Upper lobe of left lung (tissue), 6 donors: ENCODE data around the gene PPP4R3A. TPM values are rescaled to one million over a fixed set of nuclear protein-coding genes. Genes with fewer than 3 reads are reported as not detected.
A peak's percentile ranks its signal among the peaks of the same experiment; 100 is the strongest.
"Not testable (repeated sequence)": the region's sequence is repeated elsewhere in the genome, so short reads cannot be mapped to it uniquely, and the experiment has no call there.

Experiments used
- ATAC-seq, 2 donors: fragments of 200-7000 bp; cut with Tn5 transposase; one replicate each; pipeline ENCODE4 v1.9.1; 2022; ENCODE audit warnings: mild to moderate bottlenecking in 2 of 2, moderate library complexity in 2 of 2; ENCODE audit not compliant: low FRiP score in 2 of 2
- DNase-seq, 2 donors: peaks; one replicate each; pipeline ENCODE4 v3.0.0-alpha.2; 2019 to 2020
- H3K27ac ChIP-seq, 4 donors: fragments of 200-600 bp; sonication (generic); one replicate each; pipeline ENCODE4 v1.5.1; 2016 to 2019
- H3K27me3 ChIP-seq, 4 donors: fragments of 200-600 bp; sonication (generic); one replicate each; pipeline ENCODE4 v1.5.1; 2017 to 2019
- H3K36me3 ChIP-seq, 4 donors: fragments of 200-600 bp; sonication (generic); one replicate each; pipeline ENCODE4 v1.5.1; 2016 to 2019
- H3K4me1 ChIP-seq, 4 donors: fragments of 200-600 bp; sonication (generic); one replicate each; pipeline ENCODE4 v1.5.1; 2018 to 2019
- H3K4me3 ChIP-seq, 4 donors: fragments of 200-600 bp; sonication (generic); one replicate each; pipeline ENCODE4 v1.5.1; 2017 to 2019; ENCODE audit warnings: mild to moderate bottlenecking in 2 of 4, moderate library complexity in 1 of 4
- H3K9me3 ChIP-seq, 4 donors: fragments of 200-600 bp; sonication (generic); one replicate each; pipeline ENCODE4 v1.5.1; 2018 to 2019
- EP300 ChIP-seq, 4 donors: sonication (generic); formaldehyde crosslinking; IDR thresholded peaks; one replicate each; pipeline ENCODE4 v1.5.1; 2017; ENCODE audit warnings: antibody characterized with exemption in 4 of 4, control low read depth in 2 of 4
- POLR2A ChIP-seq, 4 donors: fragments of 450-650 bp; IDR thresholded peaks; one replicate each; pipeline ENCODE4 v1.5.1; 2016 to 2017; ENCODE audit warnings: antibody characterized with exemption in 4 of 4, mild to moderate bottlenecking in 2 of 4
- POLR2AphosphoS5 ChIP-seq, 2 donors: sonication (generic); formaldehyde crosslinking; IDR thresholded peaks; one replicate each; pipeline ENCODE4 v1.5.1; 2017; ENCODE audit warnings: antibody characterized with exemption in 2 of 2
- WGBS, 2 donors: methylation state at CpG; one replicate each; pipeline ENCODE4 v1.1.5; 2017 to 2018; 5-methylcytosine and 5-hydroxymethylcytosine counted together
- total RNA-seq, 6 donors: library from RNA; depleted of rRNA in 4 of 6; stranded (reverse); fragments of >200 nt in 4 of 6; gene quantifications; one replicate each; pipeline versions ENCODE4 v1.1.0 to v1.2.1, GENCODE V29; 2016 to 2021
- TF ChIP-seq, protein P1 (sequence below), 6 experiments: fragments of 450-650 bp in 4 of 6; fragments of 200-600 bp in 2 of 6; sonication (generic) in 2 of 6; IDR thresholded peaks; one replicate each; pipeline ENCODE4 v1.5.1; 2016 to 2019; ENCODE audit warnings: antibody characterized with exemption in 6 of 6
- donor health status: DM: no; HTN: no; CAD: no; lungs with moderate emphysema.
- donor health status: DM: no; HTN: yes; CAD: no; lungs with severe emphysema.

PPP4R3A gene
- total RNA-seq, 6 donors from 2014 or later, result 67.9 to 111 (median 77.0) TPM

DNA sequence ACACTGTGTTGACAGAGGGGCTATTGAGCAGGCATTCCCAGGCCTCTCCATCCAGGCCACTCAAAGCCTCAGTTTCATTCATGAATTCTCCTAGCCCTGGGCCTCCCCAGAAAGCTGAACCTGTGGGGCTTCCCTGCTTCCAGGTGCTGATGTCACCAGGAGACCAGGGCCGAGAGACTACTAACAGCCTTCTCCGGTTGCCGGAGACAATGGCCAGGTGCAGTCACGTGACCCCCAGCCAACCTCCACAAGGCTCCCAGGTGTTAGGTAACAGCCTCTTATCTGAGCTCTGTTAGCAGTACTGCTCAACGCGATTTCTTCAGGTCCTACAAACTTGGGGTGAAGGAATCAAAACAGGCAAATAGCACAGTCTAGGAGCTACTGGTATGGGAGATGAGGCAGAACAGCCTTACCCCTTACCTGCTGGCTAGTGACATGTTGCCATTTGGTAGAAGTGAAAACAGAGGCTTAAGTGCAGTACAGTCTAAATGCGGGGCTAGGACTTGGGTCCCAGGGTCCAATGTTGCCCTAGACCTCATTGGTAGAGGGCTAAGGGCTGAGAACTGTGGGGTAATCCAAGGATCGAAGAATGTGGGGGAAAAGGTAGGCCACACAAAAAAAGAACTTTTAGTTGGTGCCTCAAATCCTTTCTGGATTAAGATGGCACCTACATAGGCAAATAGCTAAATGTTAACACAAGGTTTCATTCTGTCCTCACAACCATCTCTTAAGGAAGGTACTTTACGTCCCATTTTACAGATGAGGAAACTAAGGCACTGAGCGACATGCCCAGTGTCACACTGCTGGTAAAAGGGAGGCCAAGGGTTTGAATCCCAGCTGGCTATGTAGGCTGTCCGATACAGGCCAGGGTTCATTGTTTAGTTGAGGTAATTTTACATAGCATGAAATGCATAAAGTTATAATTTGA lies 96.3 kb downstream of the PPP4R3A start:
- no peaks in the 10 kb centered on the region for H3K27me3 ChIP-seq
- H3K36me3 ChIP-seq, result no peaks in the 10 kb centered on the region
- 67 to 74% methylated on average over 9 to 11 of the region's 11 CpGs for WGBS, 2 donors
- H3K27ac ChIP-seq, result peak overlapping the region; percentile 14 to 91 (median 63)
- ATAC-seq (peak in 1 of 2 donors; percentile 75), DNase-seq (peak in 1 of 2 donors; percentile 93)
- H3K4me3 ChIP-seq, result no peak overlapping the region
- no peaks in the 10 kb centered on the region for H3K9me3 ChIP-seq
- peaks cover 37 to 67% (median 43%) of the 10 kb centered on the region in 4 donors for H3K4me1 ChIP-seq
- TF ChIP-seq POLR2AphosphoS5 (IDR thresholded peaks at IDR 0.05), result peak in 1 of 2 donors; percentile 20
- TF ChIP-seq EP300 (IDR thresholded peaks at IDR 0.05), result no peak
- peak in 1 of 4 donors; percentile 31 for TF ChIP-seq POLR2A (IDR thresholded peaks at IDR 0.05)

- Histone ChIP-seq H3K36me3 (no peaks in the 10 kb centered on the region), H3K4me3 (no peak overlapping the region), H3K4me1 (peaks cover 29 to 59% (median 35%) of the 10 kb centered on the region in 4 donors), H3K9me3 (no peaks in the 10 kb centered on the region), H3K27me3 (no peaks in the 10 kb centered on the region), H3K27ac (peak overlapping the region; percentile 14 to 91 (median 63))
- WGBS, 2 donors, result 73 to 79% methylated on average over 5 of the region's 5 CpGs
- DNase-seq (no peak), ATAC-seq (no peak)
- TF ChIP-seq POLR2A (IDR thresholded peaks at IDR 0.05), result no peak
- TF ChIP-seq, protein P1, sequence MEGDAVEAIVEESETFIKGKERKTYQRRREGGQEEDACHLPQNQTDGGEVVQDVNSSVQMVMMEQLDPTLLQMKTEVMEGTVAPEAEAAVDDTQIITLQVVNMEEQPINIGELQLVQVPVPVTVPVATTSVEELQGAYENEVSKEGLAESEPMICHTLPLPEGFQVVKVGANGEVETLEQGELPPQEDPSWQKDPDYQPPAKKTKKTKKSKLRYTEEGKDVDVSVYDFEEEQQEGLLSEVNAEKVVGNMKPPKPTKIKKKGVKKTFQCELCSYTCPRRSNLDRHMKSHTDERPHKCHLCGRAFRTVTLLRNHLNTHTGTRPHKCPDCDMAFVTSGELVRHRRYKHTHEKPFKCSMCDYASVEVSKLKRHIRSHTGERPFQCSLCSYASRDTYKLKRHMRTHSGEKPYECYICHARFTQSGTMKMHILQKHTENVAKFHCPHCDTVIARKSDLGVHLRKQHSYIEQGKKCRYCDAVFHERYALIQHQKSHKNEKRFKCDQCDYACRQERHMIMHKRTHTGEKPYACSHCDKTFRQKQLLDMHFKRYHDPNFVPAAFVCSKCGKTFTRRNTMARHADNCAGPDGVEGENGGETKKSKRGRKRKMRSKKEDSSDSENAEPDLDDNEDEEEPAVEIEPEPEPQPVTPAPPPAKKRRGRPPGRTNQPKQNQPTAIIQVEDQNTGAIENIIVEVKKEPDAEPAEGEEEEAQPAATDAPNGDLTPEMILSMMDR (IDR thresholded peaks at IDR 0.05), result no peak
- no peak for TF ChIP-seq EP300 (IDR thresholded peaks at IDR 0.05)
- no peak for TF ChIP-seq POLR2AphosphoS5 (IDR thresholded peaks at IDR 0.05)
These were observed 97.2 kb downstream of the PPP4R3A start for GRCh38 chr14:91412939-91413338.

DNA sequence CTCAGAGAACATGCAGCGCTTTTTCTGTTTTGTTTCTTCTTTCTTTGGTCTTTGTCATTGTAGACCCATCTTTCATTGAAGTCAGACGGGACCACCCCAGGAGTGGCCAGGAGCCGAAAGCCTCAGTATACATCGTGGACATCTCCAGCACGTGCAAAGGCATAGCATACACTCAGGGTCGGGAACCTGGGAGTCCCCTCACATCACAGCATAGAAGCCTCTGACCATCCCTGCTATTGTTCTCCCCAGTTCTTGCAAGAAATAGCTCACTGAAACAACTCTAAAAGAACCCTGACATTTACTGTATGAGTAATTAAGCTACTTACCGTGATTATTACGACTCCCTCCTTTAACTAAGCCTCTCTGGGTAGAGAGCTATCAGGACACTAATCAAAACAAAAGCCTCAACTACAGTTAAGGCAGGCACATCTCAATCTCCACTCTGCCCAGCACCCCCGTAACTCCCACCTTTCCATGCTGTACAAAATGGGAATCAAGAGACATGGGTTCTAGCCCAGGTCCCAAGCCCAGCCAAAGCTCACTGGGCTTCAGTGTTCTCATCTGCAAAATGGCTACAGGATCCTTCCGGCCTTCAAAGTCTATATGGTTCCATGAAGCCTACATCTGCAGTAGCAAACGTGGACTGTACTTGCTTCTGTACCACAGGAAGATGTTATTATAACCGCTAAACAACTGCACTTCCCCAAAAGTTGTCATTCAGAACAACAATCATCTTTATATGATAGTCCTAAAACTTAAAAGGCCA lies 99.2 kb downstream of the PPP4R3A start:
- Histone ChIP-seq H3K27me3 (no peaks in the 10 kb centered on the region), H3K9me3 (no peaks in the 10 kb centered on the region), H3K36me3 (peaks cover 0 to 3% (median 0%) of the 10 kb centered on the region in 4 donors), H3K4me3 (no peak overlapping the region), H3K4me1 (peaks cover 30 to 47% (median 40%) of the 10 kb centered on the region in 4 donors), H3K27ac (peak overlapping the region in 2 of 4 donors; percentile 24 to 34)
- no peak for TF ChIP-seq POLR2AphosphoS5 (IDR thresholded peaks at IDR 0.05)
- TF ChIP-seq POLR2A (IDR thresholded peaks at IDR 0.05), result no peak
- TF ChIP-seq, protein P1 (IDR thresholded peaks at IDR 0.05), result no peak
- TF ChIP-seq EP300 (IDR thresholded peaks at IDR 0.05), result no peak
- 65 to 72% methylated on average over 12 of the region's 12 CpGs for WGBS, 2 donors
- ATAC-seq (no peak), DNase-seq (no peak)

DNA sequence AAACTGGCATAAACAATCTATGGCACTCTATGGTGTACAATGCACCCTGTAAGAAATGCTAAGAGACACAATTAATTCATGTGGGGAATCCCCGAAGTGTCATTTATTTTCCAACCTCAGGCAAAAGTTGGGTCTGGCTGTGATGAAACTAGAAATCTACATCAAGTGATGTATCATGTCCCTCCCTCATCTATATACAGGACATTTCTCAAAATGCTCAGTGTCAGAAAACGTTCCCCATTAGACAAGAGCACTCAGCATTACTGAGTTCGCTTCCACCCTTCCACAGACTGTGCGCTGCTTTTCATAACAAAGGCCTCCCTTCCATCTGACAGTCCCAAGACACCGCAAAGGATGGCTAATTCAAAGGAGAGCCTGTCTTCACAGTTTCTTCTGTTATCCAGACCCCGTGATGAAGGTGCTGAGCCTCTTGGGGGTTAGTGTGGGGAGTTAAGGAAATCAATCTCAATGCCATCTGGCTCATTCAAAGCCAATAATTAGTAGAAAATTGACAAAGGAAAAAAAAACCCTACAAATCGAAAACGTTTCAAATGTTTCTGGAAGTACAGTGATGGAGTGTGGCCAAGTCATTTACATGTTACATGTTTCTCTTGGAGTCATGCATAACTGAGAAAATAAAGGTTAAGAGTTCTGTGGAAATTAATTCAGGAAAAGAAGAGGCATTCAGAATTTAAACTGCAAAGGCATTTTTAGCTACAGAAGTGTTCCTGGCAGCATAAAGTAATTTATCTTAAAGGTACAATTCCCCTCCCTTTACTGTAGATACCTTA lies 100.0 kb downstream of the PPP4R3A start:
- ATAC-seq, result no peak
- H3K4me1 ChIP-seq, result peaks cover 30 to 45% (median 38%) of the 10 kb centered on the region in 4 donors

GRCh38 chr14:91409240-91409639 lies 100.9 kb downstream of the PPP4R3A start:
- Histone ChIP-seq H3K27ac (peak overlapping the region in 1 of 4 donors; percentile 38), H3K4me1 (peaks cover 23 to 45% (median 33%) of the 10 kb centered on the region in 4 donors)

More for the DNA sequence above, 100.0 kb downstream of the PPP4R3A start:
- 66 to 69% methylated on average over 8 of the region's 8 CpGs for WGBS, 2 donors
- H3K36me3 ChIP-seq, result peaks cover 0 to 3% (median 0%) of the 10 kb centered on the region in 4 donors
- H3K9me3 ChIP-seq, result no peaks in the 10 kb centered on the region
- TF ChIP-seq, protein P1 (IDR thresholded peaks at IDR 0.05), result no peak
- no peak for TF ChIP-seq POLR2A (IDR thresholded peaks at IDR 0.05)
- TF ChIP-seq POLR2AphosphoS5 (IDR thresholded peaks at IDR 0.05), result no peak
- no peak for TF ChIP-seq EP300 (IDR thresholded peaks at IDR 0.05)
- no peaks in the 10 kb centered on the region for H3K27me3 ChIP-seq
- no peak overlapping the region for H3K4me3 ChIP-seq
- DNase-seq, result no peak
- peak overlapping the region in 3 of 4 donors; percentile 6 to 34 (median 24) for H3K27ac ChIP-seq

More at GRCh38 chr14:91409240-91409639, 100.9 kb downstream of the PPP4R3A start:
- H3K27me3 ChIP-seq, ATAC-seq, H3K9me3 ChIP-seq, H3K36me3 ChIP-seq, H3K4me3 ChIP-seq, DNase-seq: not testable (repeated sequence)
- 97% methylated on average over 6 of the region's 6 CpGs for WGBS, 2 donors
